Activated naive CD8-positive, alpha-beta T cell treated with anti-CD3 and anti-CD28 coated beads, Interleukin-2, amount 50 U/mL, for 24 hours (primary cell): Measurements from ENCODE around the gene KHK.

Source experiments
- ATAC-seq: fragments of 150-1000 bp; cut with Tn5 transposase; one replicate; pipeline ENCODE4 v1.10.0; 2021
- DNase-seq: peaks from one replicate; pipeline ENCODE4 v3.0.0; 2021
- H3K27ac Mint-ChIP-seq: one replicate; pipeline ENCODE4 v1.8.0; 2021; ENCODE audit warnings: mild to moderate bottlenecking, mixed read lengths
- H3K27me3 Mint-ChIP-seq: one replicate; pipeline ENCODE4 v1.8.0; 2021; ENCODE audit warnings: mixed read lengths
- H3K36me3 Mint-ChIP-seq: one replicate; pipeline ENCODE4 v1.8.0; 2021; ENCODE audit warnings: low read depth, mixed read lengths
- H3K4me1 Mint-ChIP-seq: one replicate; pipeline ENCODE4 v1.8.0; 2021; ENCODE audit warnings: mixed read lengths
- H3K4me3 Mint-ChIP-seq: one replicate; pipeline ENCODE4 v1.8.0; 2021; ENCODE audit warnings: mild to moderate bottlenecking, moderate library complexity, mixed read lengths
- H3K9me3 Mint-ChIP-seq: one replicate; pipeline ENCODE4 v1.8.0; 2021; ENCODE audit warnings: mixed read lengths

The KHK gene

GRCh38 chr2:27133905-27134780 is 47.6 kb downstream of the KHK start, which contains the start of gene PREB:
Gene PREB (minus strand): TSS chr2:27134636. CDS start chr2:27134421, 215 bp downstream.
- Mint-ChIP-seq H3K4me3 (peak within 1 kb of the TSS; percentile 94), H3K36me3 (peaks cover 24% of the 10 kb centered on the region), H3K27me3 (peaks cover 2% of the 10 kb centered on the region), H3K9me3 (no peaks in the 10 kb centered on the region), H3K27ac (peak within 1 kb of the TSS; percentile 96), H3K4me1 (peaks cover 25% of the 10 kb centered on the region)
- DNase-seq, result peak; percentile 100
- peak; percentile 90 for ATAC-seq

DNA sequence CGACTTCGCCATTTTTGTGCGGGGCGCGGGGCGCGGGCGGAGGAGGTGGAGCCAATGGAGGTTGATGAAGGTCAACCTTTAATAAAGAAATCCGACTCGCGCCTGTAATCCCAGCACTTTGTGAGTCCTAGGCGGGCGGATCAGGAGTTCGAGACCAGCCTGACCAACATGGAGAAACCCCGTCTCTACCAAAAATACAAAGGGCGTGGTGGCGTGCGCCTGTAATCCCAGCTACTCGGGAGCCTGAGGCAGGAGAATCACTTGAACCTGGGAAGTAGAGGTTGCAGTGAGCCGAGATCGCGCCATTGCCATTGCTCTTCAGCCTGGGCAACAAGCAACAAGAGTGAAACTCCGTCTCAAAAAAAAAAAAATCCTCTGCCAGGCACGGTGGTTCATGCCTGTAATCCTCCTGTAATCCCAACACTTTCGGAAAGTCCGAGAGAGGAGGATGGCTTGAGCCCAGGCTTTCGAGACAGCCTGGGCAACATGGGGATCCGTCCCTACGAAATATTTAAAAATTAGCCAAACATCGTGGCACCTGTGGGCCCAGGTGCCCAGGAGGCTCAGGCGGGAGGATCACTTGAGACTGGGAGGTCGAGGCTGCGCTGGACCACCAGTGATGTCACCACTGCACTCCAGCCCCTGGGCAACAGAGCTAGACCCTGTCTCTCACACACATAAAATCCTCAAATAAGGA is 48.4 kb downstream of the KHK start:
- peak overlapping the region; percentile 96 for H3K27ac Mint-ChIP-seq
- H3K4me3 Mint-ChIP-seq, result peak overlapping the region; percentile 94
- peaks cover 2% of the 10 kb centered on the region for H3K27me3 Mint-ChIP-seq
- H3K9me3 Mint-ChIP-seq, result no peaks in the 10 kb centered on the region
- no peak for DNase-seq
- ATAC-seq, result no peak
- H3K4me1 Mint-ChIP-seq, result peaks cover 25% of the 10 kb centered on the region
- peaks cover 22% of the 10 kb centered on the region for H3K36me3 Mint-ChIP-seq

DNA sequence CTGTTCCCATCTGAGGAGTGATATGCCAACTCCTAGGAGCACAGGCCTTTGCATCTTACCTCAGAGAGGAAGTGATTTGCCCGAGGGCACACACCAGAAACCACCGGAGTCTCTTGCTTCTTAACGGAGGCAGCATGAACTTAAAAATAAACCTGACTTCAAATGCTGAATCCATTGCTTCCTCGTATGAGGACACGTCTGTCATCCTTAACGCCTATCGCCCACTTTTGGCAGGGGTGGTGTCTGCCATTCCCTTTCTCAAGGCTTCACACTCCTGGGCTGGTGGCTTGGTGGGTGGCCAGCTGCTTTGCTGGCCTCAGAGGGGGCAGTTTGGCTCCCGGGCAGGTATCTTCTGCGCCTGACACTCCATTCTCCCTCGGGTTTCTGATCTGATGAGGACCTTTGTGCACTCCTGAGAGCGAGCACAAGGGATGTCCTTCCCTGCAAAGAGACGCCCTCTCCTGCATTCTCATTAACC is 48.9 kb downstream of the KHK start:
- ATAC-seq, result no peak
- H3K27ac Mint-ChIP-seq, result peak overlapping the region; percentile 59
- H3K4me3 Mint-ChIP-seq, result peak overlapping the region; percentile 52
- peaks cover 18% of the 10 kb centered on the region for H3K36me3 Mint-ChIP-seq
- peaks cover 2% of the 10 kb centered on the region for H3K27me3 Mint-ChIP-seq
- no peak for DNase-seq
- H3K4me1 Mint-ChIP-seq, result peaks cover 25% of the 10 kb centered on the region
- no peaks in the 10 kb centered on the region for H3K9me3 Mint-ChIP-seq

GRCh38 chr2:27136751-27137150 is 50.2 kb downstream of the KHK start:
- no peak overlapping the region for H3K4me3 Mint-ChIP-seq

GRCh38 chr2:27137322-27137935 is 50.9 kb downstream of the KHK start:
- H3K9me3 Mint-ChIP-seq, result no peaks in the 10 kb centered on the region
- H3K36me3 Mint-ChIP-seq, result peaks cover 11% of the 10 kb centered on the region
- ATAC-seq (no peak), DNase-seq (no peak)
- H3K4me1 Mint-ChIP-seq, result peaks cover 24% of the 10 kb centered on the region
- peaks cover 2% of the 10 kb centered on the region for H3K27me3 Mint-ChIP-seq
- no peak overlapping the region for H3K27ac Mint-ChIP-seq
- H3K4me3 Mint-ChIP-seq, result no peak overlapping the region

More at GRCh38 chr2:27136751-27137150, 50.2 kb downstream of the KHK start:
- Mint-ChIP-seq H3K27ac (no peak overlapping the region), H3K27me3 (peaks cover 2% of the 10 kb centered on the region), H3K4me1 (peaks cover 25% of the 10 kb centered on the region), H3K9me3 (no peaks in the 10 kb centered on the region), H3K36me3 (peaks cover 12% of the 10 kb centered on the region)
- no peak for ATAC-seq
- DNase-seq, result no peak

DNA sequence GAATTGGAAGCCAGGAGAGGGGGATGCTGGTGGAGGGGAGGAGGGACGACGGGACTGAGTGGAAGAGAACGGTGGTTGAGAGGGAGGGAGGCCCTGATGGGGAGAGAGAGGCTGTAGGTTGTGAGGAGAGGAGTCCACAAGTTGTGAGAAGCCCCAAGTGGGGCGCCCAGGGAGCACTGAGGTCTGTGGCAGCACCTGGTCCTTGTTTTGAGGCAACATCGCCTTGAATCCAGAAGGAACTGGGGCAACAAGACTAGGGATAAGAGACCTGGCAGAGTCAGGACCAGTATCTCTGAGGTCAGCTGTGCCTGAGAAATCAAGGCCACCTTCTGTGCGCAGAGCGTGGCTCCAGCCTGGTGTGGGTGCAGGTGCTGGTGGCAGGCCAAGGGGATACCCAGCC is 51.5 kb downstream of the KHK start:
- ATAC-seq (no peak), DNase-seq (no peak)
- H3K4me3 Mint-ChIP-seq, result no peak overlapping the region
- no peaks in the 10 kb centered on the region for H3K9me3 Mint-ChIP-seq
- H3K4me1 Mint-ChIP-seq, result peaks cover 17% of the 10 kb centered on the region
- H3K27ac Mint-ChIP-seq, result no peak overlapping the region
- peaks cover 7% of the 10 kb centered on the region for H3K36me3 Mint-ChIP-seq
- peaks cover 3% of the 10 kb centered on the region for H3K27me3 Mint-ChIP-seq

GRCh38 chr2:27139310-27139709 is 52.7 kb downstream of the KHK start, which contains the start of gene PRR30:
Gene PRR30 (minus strand): TSS chr2:27139410. CDS start chr2:27138329, 1,081 bp downstream.
- no peak within 1 kb of the TSS for H3K27ac Mint-ChIP-seq
- no peak for DNase-seq
- no peak for ATAC-seq
- peaks cover 2% of the 10 kb centered on the region for H3K36me3 Mint-ChIP-seq
- peaks cover 8% of the 10 kb centered on the region for H3K27me3 Mint-ChIP-seq
- peaks cover 9% of the 10 kb centered on the region for H3K4me1 Mint-ChIP-seq
- no peak within 1 kb of the TSS for H3K4me3 Mint-ChIP-seq
- H3K9me3 Mint-ChIP-seq, result no peaks in the 10 kb centered on the region

GRCh38 chr2:27143285-27143684 is 56.7 kb downstream of the KHK start:
- H3K4me1 Mint-ChIP-seq, result no peaks in the 10 kb centered on the region
- H3K27me3 Mint-ChIP-seq, result peaks cover 12% of the 10 kb centered on the region
- H3K27ac Mint-ChIP-seq, result no peak overlapping the region
- no peaks in the 10 kb centered on the region for H3K36me3 Mint-ChIP-seq
- ATAC-seq (no peak), DNase-seq (no peak)
- no peaks in the 10 kb centered on the region for H3K9me3 Mint-ChIP-seq
- H3K4me3 Mint-ChIP-seq, result no peak overlapping the region

- Mint-ChIP-seq H3K27ac (no peak overlapping the region), H3K36me3 (no peaks in the 10 kb centered on the region), H3K27me3 (peaks cover 12% of the 10 kb centered on the region), H3K4me3 (no peak overlapping the region), H3K4me1 (no peaks in the 10 kb centered on the region), H3K9me3 (no peaks in the 10 kb centered on the region)
- ATAC-seq (no peak), DNase-seq (no peak)
These were observed 59.1 kb downstream of the KHK start for GRCh38 chr2:27145682-27146081.

DNA sequence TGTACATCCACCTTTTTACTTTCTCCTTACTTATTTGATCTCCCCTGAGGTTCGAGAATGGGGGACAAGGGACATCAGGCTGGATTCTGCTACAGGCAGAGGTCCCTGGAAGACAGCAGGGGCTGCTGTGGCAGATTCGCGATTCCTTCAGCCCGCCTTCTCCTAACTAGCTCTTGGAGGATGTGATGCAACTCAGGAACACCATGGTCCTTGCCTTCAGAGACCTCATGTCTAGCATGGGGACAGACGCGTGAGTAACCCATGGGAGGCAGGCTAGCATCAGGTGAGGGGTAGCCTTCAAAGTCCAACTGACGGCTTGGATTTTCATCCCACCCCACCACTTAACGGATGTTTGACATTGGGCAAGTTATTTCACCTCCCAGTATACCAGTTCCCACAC is 61.4 kb downstream of the KHK start:
- Mint-ChIP-seq H3K9me3 (no peaks in the 10 kb centered on the region), H3K4me3 (no peak overlapping the region), H3K27me3 (peaks cover 12% of the 10 kb centered on the region), H3K36me3 (no peaks in the 10 kb centered on the region), H3K27ac (no peak overlapping the region), H3K4me1 (peaks cover 2% of the 10 kb centered on the region)
- ATAC-seq (no peak), DNase-seq (no peak)

GRCh38 chr2:27148801-27149439 is 62.3 kb downstream of the KHK start, which contains the start of gene TCF23:
Gene TCF23 (plus strand): TSS chr2:27149004. CDS start chr2:27149134, 130 bp downstream.
- no peak within 1 kb of the TSS for H3K27ac Mint-ChIP-seq
- ATAC-seq, result no peak
- H3K4me1 Mint-ChIP-seq, result peaks cover 2% of the 10 kb centered on the region
- no peaks in the 10 kb centered on the region for H3K36me3 Mint-ChIP-seq
- no peaks in the 10 kb centered on the region for H3K9me3 Mint-ChIP-seq
- peaks cover 9% of the 10 kb centered on the region for H3K27me3 Mint-ChIP-seq
- H3K4me3 Mint-ChIP-seq, result no peak within 1 kb of the TSS
- DNase-seq, result no peak

DNA sequence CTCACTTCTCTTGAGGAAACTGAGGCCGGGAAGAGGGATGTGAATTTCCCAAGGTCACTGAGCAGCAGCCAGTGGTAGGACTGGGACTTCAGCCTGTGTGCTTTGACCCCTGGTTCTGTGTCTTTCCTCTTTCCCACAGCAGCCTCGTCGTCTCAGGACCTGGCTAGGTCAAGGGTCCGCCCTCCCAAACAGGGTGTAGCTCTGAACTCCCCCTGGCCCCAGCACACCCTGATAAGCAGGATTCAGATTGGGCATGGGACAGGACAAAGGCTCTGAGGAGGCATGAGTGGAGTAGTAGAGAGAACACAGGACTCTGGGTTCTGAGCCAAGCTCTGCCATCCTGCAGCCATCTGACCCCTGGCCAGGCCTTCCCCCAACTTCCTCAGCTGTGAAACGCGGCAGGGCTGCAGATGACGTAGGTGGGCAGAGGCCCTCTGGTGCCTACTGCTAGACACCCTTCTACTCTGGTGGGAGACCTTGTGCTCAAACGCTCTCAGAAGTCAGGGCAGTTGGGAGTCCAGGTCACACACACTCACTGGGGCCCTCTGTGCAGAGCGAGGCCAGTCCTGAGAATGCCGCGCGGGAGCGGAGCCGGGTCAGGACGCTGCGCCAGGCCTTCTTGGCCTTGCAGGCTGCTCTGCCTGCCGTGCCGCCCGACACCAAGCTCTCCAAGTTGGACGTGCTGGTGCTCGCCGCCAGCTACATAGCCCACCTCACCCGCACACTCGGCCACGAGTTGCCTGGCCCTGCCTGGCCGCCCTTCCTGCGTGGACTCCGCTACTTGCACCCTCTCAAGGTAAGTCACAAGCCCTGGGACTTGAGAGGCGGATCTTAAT is 63.2 kb downstream of the KHK start:
- no peak overlapping the region for H3K27ac Mint-ChIP-seq
- H3K4me1 Mint-ChIP-seq, result peaks cover 2% of the 10 kb centered on the region
- DNase-seq (no peak), ATAC-seq (no peak)
- H3K9me3 Mint-ChIP-seq, result no peaks in the 10 kb centered on the region
- H3K27me3 Mint-ChIP-seq, result peaks cover 4% of the 10 kb centered on the region
- no peaks in the 10 kb centered on the region for H3K36me3 Mint-ChIP-seq
- no peak overlapping the region for H3K4me3 Mint-ChIP-seq
